ENCODE results near the gene SPTB.
A peak's percentile ranks its signal among the peaks of the same experiment; 100 is the strongest.
"Not testable (repeated sequence)": the region's sequence is repeated elsewhere in the genome, so short reads cannot be mapped to it uniquely, and the experiment has no call there.

Gene SPTB

GRCh38 chr14:64919215-64919614 lies 39.5 kb upstream of the SPTB start:
- Histone ChIP-seq H3K4me2 (ENCODE audit: low read length) (no peak overlapping the region), H3K79me2 (peaks cover 51% of the 10 kb centered on the region), H3K4me1 (no peaks in the 10 kb centered on the region), H3K9ac (no peak overlapping the region), H3K36me3 (ENCODE audit: control insufficient read depth, insufficient read depth, low read length) (no peaks in the 10 kb centered on the region), H2AFZ (no peak overlapping the region), H3K27me3 (ENCODE audit: control insufficient read depth, insufficient read depth, low read length) (no peaks in the 10 kb centered on the region), H3K9me3 (ENCODE audit: control insufficient read depth, low read length) (no peaks in the 10 kb centered on the region), H3K27ac (no peak overlapping the region), H3K4me3 (ENCODE audit: low read depth, low read length) (no peak overlapping the region)
- TF ChIP-seq CTCF (IDR thresholded peaks at IDR 0.05): no peak

DNA sequence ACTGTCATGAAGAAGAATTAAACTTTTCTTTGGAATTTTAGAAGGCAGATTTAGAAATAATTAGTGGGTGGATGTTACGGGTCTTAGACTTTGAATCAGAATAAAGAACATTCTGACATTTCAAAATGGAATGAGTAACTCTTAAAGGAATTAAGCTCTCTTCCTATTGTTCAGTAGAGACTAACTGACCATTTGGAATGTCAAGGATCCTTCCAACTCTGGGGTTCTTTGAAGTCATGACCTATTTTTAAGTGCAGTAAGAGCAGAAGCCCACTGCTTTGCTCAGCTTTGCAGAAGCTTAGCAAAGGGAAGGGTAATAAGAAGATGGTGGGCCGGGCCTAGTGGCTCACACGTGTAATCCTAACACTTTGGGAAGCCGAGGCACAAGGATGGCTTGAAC lies 38.5 kb upstream of the SPTB start:
- Histone ChIP-seq H2AFZ (no peak overlapping the region), H3K79me2 (peaks cover 49% of the 10 kb centered on the region), H3K4me1 (peaks cover 5% of the 10 kb centered on the region), H3K36me3 (ENCODE audit: control insufficient read depth, insufficient read depth, low read length) (no peaks in the 10 kb centered on the region), H3K27me3 (ENCODE audit: control insufficient read depth, insufficient read depth, low read length) (no peaks in the 10 kb centered on the region), H3K27ac (no peak overlapping the region), H3K4me2 (ENCODE audit: low read length) (no peak overlapping the region), H3K9ac (no peak overlapping the region), H3K9me3 (ENCODE audit: control insufficient read depth, low read length) (no peaks in the 10 kb centered on the region), H3K4me3 (ENCODE audit: low read depth, low read length) (no peak overlapping the region)
- TF ChIP-seq CTCF (IDR thresholded peaks at IDR 0.05): no peak

DNA sequence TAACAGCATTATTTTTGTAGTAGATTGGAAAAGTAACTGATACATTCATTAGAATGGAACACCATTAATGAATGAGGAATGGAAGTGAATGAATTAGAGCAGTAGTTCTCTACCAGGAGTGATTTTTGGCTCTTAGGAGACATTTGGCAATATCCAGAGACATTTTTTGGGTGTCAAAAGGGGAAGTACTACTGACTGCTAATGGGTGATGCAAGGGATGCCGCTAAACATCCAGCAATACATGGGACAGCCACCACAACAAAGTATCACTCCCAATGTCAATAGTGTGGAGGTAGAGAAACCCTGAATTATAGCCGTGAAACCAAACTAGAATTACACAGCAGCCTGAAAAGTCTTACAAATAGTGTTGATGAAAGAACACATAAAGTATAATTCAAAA lies 36.1 kb upstream of the SPTB start:
- H3K36me3 ChIP-seq (ENCODE audit: control insufficient read depth, insufficient read depth, low read length): no peaks in the 10 kb centered on the region
- no peak overlapping the region for H3K27ac ChIP-seq
- peaks cover 45% of the 10 kb centered on the region for H3K79me2 ChIP-seq
- no peak overlapping the region for H3K9ac ChIP-seq
- H3K4me3 ChIP-seq (ENCODE audit: low read depth, low read length): no peak overlapping the region
- peak overlapping the region; percentile 77 for H3K4me2 ChIP-seq (ENCODE audit: low read length)
- H2AFZ ChIP-seq: no peak overlapping the region
- H3K4me1 ChIP-seq: peaks cover 5% of the 10 kb centered on the region
- no peaks in the 10 kb centered on the region for H3K9me3 ChIP-seq (ENCODE audit: control insufficient read depth, low read length)
- TF ChIP-seq CTCF (IDR thresholded peaks at IDR 0.05): no peak
- H3K27me3 ChIP-seq (ENCODE audit: control insufficient read depth, insufficient read depth, low read length): no peaks in the 10 kb centered on the region

DNA sequence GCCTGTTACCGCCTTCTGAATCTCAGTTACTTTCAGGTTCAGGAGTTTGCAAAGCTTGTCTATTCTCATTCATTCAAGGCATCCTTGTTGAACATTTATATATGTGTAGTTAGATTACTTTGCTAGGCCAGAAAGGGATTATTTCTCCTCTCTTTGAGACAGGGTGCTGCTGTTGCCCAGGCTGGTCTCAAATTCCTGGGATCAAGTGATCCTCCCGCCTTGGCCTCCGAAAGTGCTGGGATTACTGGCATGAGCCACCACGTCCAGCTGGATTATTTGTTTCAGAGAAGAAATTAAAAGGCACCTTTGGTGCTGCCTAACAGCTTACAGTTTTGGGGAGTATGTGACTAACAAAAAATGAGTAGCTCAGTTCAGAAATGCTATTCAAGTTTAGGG lies 35.3 kb upstream of the SPTB start:
- H3K4me1 ChIP-seq: peaks cover 5% of the 10 kb centered on the region
- peak overlapping the region; percentile 77 for H3K4me2 ChIP-seq (ENCODE audit: low read length)
- TF ChIP-seq CTCF (IDR thresholded peaks at IDR 0.05): no peak
- H3K9ac ChIP-seq: no peak overlapping the region
- peak overlapping the region; percentile 93 for H3K27ac ChIP-seq
- peak overlapping the region; percentile 92 for H2AFZ ChIP-seq
- H3K27me3 ChIP-seq (ENCODE audit: control insufficient read depth, insufficient read depth, low read length): no peaks in the 10 kb centered on the region
- H3K36me3 ChIP-seq (ENCODE audit: control insufficient read depth, insufficient read depth, low read length): no peaks in the 10 kb centered on the region
- peak overlapping the region; percentile 94 for H3K4me3 ChIP-seq (ENCODE audit: low read depth, low read length)
- peaks cover 45% of the 10 kb centered on the region for H3K79me2 ChIP-seq
- no peaks in the 10 kb centered on the region for H3K9me3 ChIP-seq (ENCODE audit: control insufficient read depth, low read length)

DNA sequence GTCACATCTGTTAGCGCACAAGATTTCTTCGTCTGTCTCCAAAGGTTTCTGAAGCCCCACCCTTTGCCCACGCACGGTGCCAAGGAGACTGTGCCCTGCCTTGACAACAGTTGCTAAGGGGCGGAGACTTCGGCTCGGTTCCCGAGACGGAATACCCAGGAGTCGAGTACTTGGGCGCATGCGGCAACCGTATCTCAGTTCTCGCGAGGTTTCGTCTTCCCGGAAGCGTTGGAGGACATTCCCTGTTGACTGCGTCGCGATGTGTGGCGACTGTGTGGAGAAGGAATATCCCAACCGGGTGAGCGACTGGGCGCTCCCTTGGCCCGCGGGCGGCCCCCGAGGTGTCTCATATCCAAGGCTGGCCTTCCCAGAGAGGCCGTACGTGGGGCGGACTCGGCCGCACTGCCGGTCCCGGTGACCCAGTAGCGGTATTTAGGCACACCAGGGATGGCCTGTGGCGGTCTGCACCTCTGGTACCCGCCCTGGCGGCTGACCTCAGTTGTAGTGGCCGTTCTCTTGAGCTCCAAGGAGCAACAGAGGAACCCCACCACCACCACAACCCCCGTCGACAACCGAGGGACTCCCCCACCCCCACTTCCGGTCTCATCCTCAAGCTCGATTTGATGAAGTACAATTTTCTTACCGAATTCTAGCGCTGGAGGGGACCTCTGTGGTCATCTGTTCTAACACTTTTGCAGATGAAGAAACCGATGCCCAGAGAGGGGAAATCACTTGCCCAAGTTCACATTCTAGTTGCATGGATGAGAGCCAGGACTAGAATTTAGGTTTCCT lies 34.7 kb upstream of the SPTB start, which contains the start of gene CHURC1:
CHURC1 (plus strand) TSS at position 219 of the 792 bp plus-strand sequence; CDS start at position 260, 41 bp downstream.
- peak within 1 kb of the TSS; percentile 81 for H3K9ac ChIP-seq
- no peaks in the 10 kb centered on the region for H3K9me3 ChIP-seq (ENCODE audit: control insufficient read depth, low read length)
- H3K4me2 ChIP-seq (ENCODE audit: low read length): peak within 1 kb of the TSS; percentile 77
- peak within 1 kb of the TSS; percentile 92 for H2AFZ ChIP-seq
- H3K36me3 ChIP-seq (ENCODE audit: control insufficient read depth, insufficient read depth, low read length): no peaks in the 10 kb centered on the region
- peaks cover 43% of the 10 kb centered on the region for H3K79me2 ChIP-seq
- no peak for TF ChIP-seq CTCF (IDR thresholded peaks at IDR 0.05)
- H3K27ac ChIP-seq: peak within 1 kb of the TSS; percentile 93
- peaks cover 5% of the 10 kb centered on the region for H3K4me1 ChIP-seq
- peak within 1 kb of the TSS; percentile 94 for H3K4me3 ChIP-seq (ENCODE audit: low read depth, low read length)
- no peaks in the 10 kb centered on the region for H3K27me3 ChIP-seq (ENCODE audit: control insufficient read depth, insufficient read depth, low read length)

DNA sequence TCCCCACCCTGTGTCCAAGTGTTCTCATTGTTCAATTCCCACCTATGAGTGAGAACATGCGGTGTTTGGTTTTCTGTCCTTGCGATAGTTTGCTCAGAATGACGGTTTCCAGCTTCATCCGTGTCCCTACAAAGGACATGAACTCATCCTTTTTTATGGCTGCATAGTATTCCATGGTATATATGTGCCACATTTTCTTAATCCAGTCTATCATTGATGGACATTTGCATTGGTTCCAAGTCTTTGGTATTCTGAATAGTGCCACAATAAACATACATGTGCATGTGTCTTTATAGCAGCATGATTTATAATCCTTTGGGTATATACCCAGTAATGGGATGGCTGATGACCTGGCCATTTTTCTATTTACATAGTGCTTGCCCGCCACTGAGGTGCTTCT lies 33.8 kb upstream of the SPTB start:
- H2AFZ ChIP-seq: peak overlapping the region; percentile 92
- H3K27ac ChIP-seq: peak overlapping the region; percentile 93
- H3K4me1 ChIP-seq; H3K36me3 ChIP-seq (ENCODE audit: control insufficient read depth, insufficient read depth, low read length); H3K9ac ChIP-seq; H3K9me3 ChIP-seq (ENCODE audit: control insufficient read depth, low read length); H3K27me3 ChIP-seq (ENCODE audit: control insufficient read depth, insufficient read depth, low read length): not testable (repeated sequence)
- peaks cover 37% of the 10 kb centered on the region for H3K79me2 ChIP-seq
- H3K4me3 ChIP-seq (ENCODE audit: low read depth, low read length): peak overlapping the region; percentile 94
- H3K4me2 ChIP-seq (ENCODE audit: low read length): peak overlapping the region; percentile 77

Data from parathyroid adenoma (tissue), 2 donors.